ENCODE measurements around the gene BOK. TPM values are rescaled to one million over a fixed set of nuclear protein-coding genes. Genes with fewer than 3 reads are reported as not detected.
"Not testable (repeated sequence)": the region's sequence is repeated elsewhere in the genome, so short reads cannot be mapped to it uniquely, and the experiment has no call there.

Gene BOK
- total and polyA plus RNA-seq, 4 donors, result 11.3 to 82.1 (median 44.0) TPM

- DNase-seq (ENCODE audit: low spot score), result no peak
- Histone ChIP-seq H3K4me3 (ENCODE audit: low read depth in 1 of 3, low read length in 3 of 3) (no peak overlapping the region), H3K36me3 (ENCODE audit: control insufficient read depth in 4 of 4, insufficient read depth in 3 of 4, low read depth in 1 of 4, low read length in 3 of 4) (no peaks in the 10 kb centered on the region), H3K9me3 (ENCODE audit: control insufficient read depth in 4 of 4, low read length in 3 of 4) (no peaks in the 10 kb centered on the region), H3K9ac (ENCODE audit: low read depth in 1 of 2, low read length in 2 of 2) (no peak overlapping the region), H3K4me1 (ENCODE audit: control insufficient read depth in 4 of 4, insufficient read depth in 4 of 4, low read length in 3 of 4) (no peaks in the 10 kb centered on the region), H3K27me3 (ENCODE audit: control insufficient read depth in 4 of 4, insufficient read depth in 4 of 4, low read length in 3 of 4) (no peaks in the 10 kb centered on the region), H3K27ac (ENCODE audit: low read depth in 1 of 2, low read length in 2 of 2) (no peak overlapping the region)
- TF ChIP-seq YY1 (IDR thresholded peaks at IDR 0.05) (no peak), SP1 (IDR thresholded peaks at IDR 0.05) (no peak), NR2F2 (IDR thresholded peaks at IDR 0.05) (no peak), ZBTB33 (IDR thresholded peaks at IDR 0.05) (no peak), MAX (IDR thresholded peaks at IDR 0.05) (no peak), RAD21 (IDR thresholded peaks at IDR 0.05) (no peak), JUND (IDR thresholded peaks at IDR 0.05) (no peak), TAF1 (conservative IDR thresholded peaks at IDR 0.05) (no peak), REST (IDR thresholded peaks at IDR 0.05) (no peak), HNF4G (IDR thresholded peaks at IDR 0.05) (no peak), RXRA (IDR thresholded peaks at IDR 0.05) (no peak), ATF3 (IDR thresholded peaks at IDR 0.05) (no peak), HNF4A (conservative IDR thresholded peaks at IDR 0.05) (no peak), GABPA (IDR thresholded peaks at IDR 0.05 in 1 of 2, conservative IDR thresholded peaks at IDR 0.05 in 1 of 2) (no peak), EGR1 (IDR thresholded peaks at IDR 0.05; ENCODE audit: low read depth in 2 of 2) (no peak), FOXA1 (IDR thresholded peaks at IDR 0.05) (no peak), CTCF (IDR thresholded peaks at IDR 0.05; ENCODE audit: low read depth, low read length, missing input control) (no peak)
- 81% methylated on average over 11 of the region's 11 CpGs for WGBS
Observed at GRCh38 chr2:241519669-241520068, 38.9 kb upstream of the BOK start.

GRCh38 chr2:241522477-241522876 lies 36.1 kb upstream of the BOK start:
- Histone ChIP-seq H3K27me3 (ENCODE audit: control insufficient read depth in 4 of 4, insufficient read depth in 4 of 4, low read length in 3 of 4) (no peaks in the 10 kb centered on the region), H3K4me3 (ENCODE audit: low read depth in 1 of 3, low read length in 3 of 3) (no peak overlapping the region), H3K27ac (ENCODE audit: low read depth in 1 of 2, low read length in 2 of 2) (no peak overlapping the region), H3K9me3 (ENCODE audit: control insufficient read depth in 4 of 4, low read length in 3 of 4) (no peaks in the 10 kb centered on the region), H3K4me1 (ENCODE audit: control insufficient read depth in 4 of 4, insufficient read depth in 4 of 4, low read length in 3 of 4) (no peaks in the 10 kb centered on the region), H3K9ac (ENCODE audit: low read depth in 1 of 2, low read length in 2 of 2) (no peak overlapping the region), H3K36me3 (ENCODE audit: control insufficient read depth in 4 of 4, insufficient read depth in 3 of 4, low read depth in 1 of 4, low read length in 3 of 4) (no peaks in the 10 kb centered on the region)
- TF ChIP-seq FOXA2 (IDR thresholded peaks at IDR 0.05) (no peak), YY1 (IDR thresholded peaks at IDR 0.05) (no peak), ZBTB33 (IDR thresholded peaks at IDR 0.05) (no peak)
- no peak for DNase-seq (ENCODE audit: low spot score)
- WGBS, result 81% methylated on average over 5 of the region's 5 CpGs

- whole genome bisulfite sequencing, result 89% methylated on average over 31 of the region's 31 CpGs
- not testable (repeated sequence) for H3K9ac ChIP-seq (ENCODE audit: low read depth in 1 of 2, low read length in 2 of 2); H3K36me3 ChIP-seq (ENCODE audit: control insufficient read depth in 4 of 4, insufficient read depth in 3 of 4, low read depth in 1 of 4, low read length in 3 of 4)
Observed at GRCh38 chr2:241525818-241526780, 32.4 kb upstream of the BOK start.

More at GRCh38 chr2:241525818-241526780, 32.4 kb upstream of the BOK start:
- H3K4me3 ChIP-seq (ENCODE audit: low read depth in 1 of 3, low read length in 3 of 3); H3K9me3 ChIP-seq (ENCODE audit: control insufficient read depth in 4 of 4, low read length in 3 of 4); DNase-seq (ENCODE audit: low spot score); H3K27ac ChIP-seq (ENCODE audit: low read depth in 1 of 2, low read length in 2 of 2); H3K4me1 ChIP-seq (ENCODE audit: control insufficient read depth in 4 of 4, insufficient read depth in 4 of 4, low read length in 3 of 4); H3K27me3 ChIP-seq (ENCODE audit: control insufficient read depth in 4 of 4, insufficient read depth in 4 of 4, low read length in 3 of 4): not testable (repeated sequence)

Measured in liver (tissue), 9 donors.